ENCODE data around the gene ATAD5.

ATAD5 gene

DNA sequence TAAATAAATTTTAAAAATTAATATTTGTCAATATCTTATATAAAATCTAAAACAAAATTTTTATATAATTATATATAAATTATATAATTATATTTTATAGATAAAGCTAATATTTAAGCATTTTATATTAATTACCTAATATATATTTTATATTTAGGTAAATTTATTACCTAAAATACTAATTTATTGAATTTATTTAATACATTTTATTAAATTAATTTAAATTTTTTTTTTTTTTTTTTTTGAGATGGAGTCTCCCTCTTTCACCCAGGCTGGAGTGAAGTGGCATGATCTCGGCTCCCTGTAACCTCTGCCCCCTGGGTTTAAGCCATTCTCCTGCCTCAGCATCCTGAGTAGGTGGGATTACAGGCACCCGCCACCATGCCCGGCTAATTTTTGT, 22.4 kb downstream of the ATAD5 start:
- no peak for TF ChIP-seq EZH2phosphoT487 (IDR thresholded peaks at IDR 0.05; ENCODE audit: borderline replicate concordance, low read length)
- TF ChIP-seq, protein P1, sequence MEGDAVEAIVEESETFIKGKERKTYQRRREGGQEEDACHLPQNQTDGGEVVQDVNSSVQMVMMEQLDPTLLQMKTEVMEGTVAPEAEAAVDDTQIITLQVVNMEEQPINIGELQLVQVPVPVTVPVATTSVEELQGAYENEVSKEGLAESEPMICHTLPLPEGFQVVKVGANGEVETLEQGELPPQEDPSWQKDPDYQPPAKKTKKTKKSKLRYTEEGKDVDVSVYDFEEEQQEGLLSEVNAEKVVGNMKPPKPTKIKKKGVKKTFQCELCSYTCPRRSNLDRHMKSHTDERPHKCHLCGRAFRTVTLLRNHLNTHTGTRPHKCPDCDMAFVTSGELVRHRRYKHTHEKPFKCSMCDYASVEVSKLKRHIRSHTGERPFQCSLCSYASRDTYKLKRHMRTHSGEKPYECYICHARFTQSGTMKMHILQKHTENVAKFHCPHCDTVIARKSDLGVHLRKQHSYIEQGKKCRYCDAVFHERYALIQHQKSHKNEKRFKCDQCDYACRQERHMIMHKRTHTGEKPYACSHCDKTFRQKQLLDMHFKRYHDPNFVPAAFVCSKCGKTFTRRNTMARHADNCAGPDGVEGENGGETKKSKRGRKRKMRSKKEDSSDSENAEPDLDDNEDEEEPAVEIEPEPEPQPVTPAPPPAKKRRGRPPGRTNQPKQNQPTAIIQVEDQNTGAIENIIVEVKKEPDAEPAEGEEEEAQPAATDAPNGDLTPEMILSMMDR (IDR thresholded peaks at IDR 0.05; ENCODE audit: low read depth, low read length, poor library complexity, severe bottlenecking): no peak
- no peaks in the 10 kb centered on the region for H3K4me1 ChIP-seq (ENCODE audit: control insufficient read depth, low read length)
- H3K9me3 ChIP-seq (ENCODE audit: control insufficient read depth, insufficient read depth, low read length): no peaks in the 10 kb centered on the region
- H3F3A ChIP-seq (ENCODE audit: control insufficient read depth, insufficient read depth): peaks cover 2% of the 10 kb centered on the region; the same call in 1 of the 2 replicates
- no peaks in the 10 kb centered on the region; the same call in 1 of the 2 replicates for H4K20me1 ChIP-seq (ENCODE audit: control insufficient read depth, insufficient read depth, low read depth, low read length)
- H3K9me2 ChIP-seq (replicated peaks; ENCODE audit: control insufficient read depth, low read length): no peaks in the 10 kb centered on the region
- H3K27ac ChIP-seq (ENCODE audit: low read depth, low read length): no peak overlapping the region
- no peaks in the 10 kb centered on the region for H3K27me3 ChIP-seq (ENCODE audit: control insufficient read depth, low read length)
- H3K36me3 ChIP-seq (ENCODE audit: control insufficient read depth, low read length): peaks cover 73% of the 10 kb centered on the region
- peaks cover 5% of the 10 kb centered on the region; the same call in 1 of the 2 replicates for H3K79me2 ChIP-seq (ENCODE audit: control insufficient read depth, low read length)
- H3K4me3 ChIP-seq (ENCODE audit: low read length): no peak overlapping the region
- no peak overlapping the region for H3K4me2 ChIP-seq (ENCODE audit: low read length)

DNA sequence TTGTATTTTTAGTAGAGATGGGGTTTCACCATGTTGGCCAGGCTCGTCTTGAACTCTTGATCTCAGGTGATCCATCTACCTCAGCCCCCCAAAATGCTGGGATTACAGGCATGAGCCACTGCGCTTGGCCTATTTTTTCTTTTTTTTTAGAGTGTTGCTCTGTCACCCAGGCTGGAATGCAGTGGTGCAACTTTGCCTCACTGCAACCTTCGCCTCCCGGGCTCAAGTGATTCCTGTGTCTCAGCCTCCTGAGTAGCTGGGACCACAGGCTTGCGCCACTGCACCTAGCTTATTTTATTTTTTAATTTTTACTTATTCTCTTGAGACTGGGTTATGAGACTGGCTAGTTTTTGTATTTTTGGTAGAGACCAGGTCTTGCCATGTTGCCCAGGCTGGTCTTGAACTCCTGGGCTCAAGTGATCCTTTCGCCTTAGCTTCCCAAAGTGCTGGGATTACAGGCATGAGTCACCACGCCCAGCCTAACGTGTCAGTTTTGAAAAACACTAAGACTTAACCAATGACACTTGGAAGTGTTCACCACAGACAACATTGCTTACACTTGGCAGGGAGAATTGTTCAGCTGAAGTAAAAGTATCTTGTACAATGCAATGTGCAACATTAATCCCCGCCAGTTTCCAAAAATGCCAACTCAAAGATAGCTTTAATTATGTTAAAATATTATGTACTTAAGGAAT, 26.9 kb downstream of the ATAD5 start:
- Histone ChIP-seq H3K4me3 (ENCODE audit: low read length) (no peak overlapping the region), H3K27me3 (ENCODE audit: control insufficient read depth, low read length) (no peaks in the 10 kb centered on the region), H3K4me1 (ENCODE audit: control insufficient read depth, low read length) (no peaks in the 10 kb centered on the region), H3K9me3 (ENCODE audit: control insufficient read depth, insufficient read depth, low read length) (no peaks in the 10 kb centered on the region), H3K4me2 (ENCODE audit: low read length) (no peak overlapping the region), H3K9me2 (replicated peaks; ENCODE audit: control insufficient read depth, low read length) (no peaks in the 10 kb centered on the region), H3K79me2 (ENCODE audit: control insufficient read depth, low read length) (no peaks in the 10 kb centered on the region), H4K20me1 (ENCODE audit: control insufficient read depth, insufficient read depth, low read depth, low read length) (no peaks in the 10 kb centered on the region), H3K36me3 (ENCODE audit: control insufficient read depth, low read length) (peaks cover 69% of the 10 kb centered on the region), H3F3A (ENCODE audit: control insufficient read depth, insufficient read depth) (peaks cover 2% of the 10 kb centered on the region; the same call in 1 of the 2 replicates), H3K27ac (ENCODE audit: low read depth, low read length) (no peak overlapping the region)
- no peak for TF ChIP-seq EZH2phosphoT487 (IDR thresholded peaks at IDR 0.05; ENCODE audit: borderline replicate concordance, low read length)
- TF ChIP-seq, protein P1 (IDR thresholded peaks at IDR 0.05; ENCODE audit: low read depth, low read length, poor library complexity, severe bottlenecking): no peak

DNA sequence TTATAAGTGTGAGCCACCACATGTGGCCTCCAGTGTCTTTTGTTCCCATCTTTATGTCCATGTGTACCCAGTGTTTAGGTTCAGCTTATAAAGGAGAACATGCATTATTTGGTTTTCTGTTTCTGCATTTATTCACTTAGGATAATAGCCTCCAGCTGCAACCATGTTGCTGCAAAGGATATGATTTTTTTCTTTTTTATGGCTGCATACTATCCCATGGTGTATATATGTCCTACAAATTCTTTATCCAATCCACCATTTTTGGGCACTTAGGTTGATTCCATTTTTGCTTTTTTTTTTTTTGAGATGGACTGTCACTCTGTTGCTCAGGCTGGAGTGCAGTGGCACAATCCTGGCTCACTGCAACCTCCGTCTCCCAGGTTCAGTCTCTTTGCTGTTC, 32.9 kb downstream of the ATAD5 start:
- no peak overlapping the region for H3K4me2 ChIP-seq (ENCODE audit: low read length)
- peaks cover 4% of the 10 kb centered on the region for H3F3A ChIP-seq (ENCODE audit: control insufficient read depth, insufficient read depth)
- H4K20me1 ChIP-seq (ENCODE audit: control insufficient read depth, insufficient read depth, low read depth, low read length): no peaks in the 10 kb centered on the region
- H3K27ac ChIP-seq (ENCODE audit: low read depth, low read length): no peak overlapping the region
- no peaks in the 10 kb centered on the region for H3K27me3 ChIP-seq (ENCODE audit: control insufficient read depth, low read length)
- H3K9me2 ChIP-seq (replicated peaks; ENCODE audit: control insufficient read depth, low read length): no peaks in the 10 kb centered on the region
- H3K36me3 ChIP-seq (ENCODE audit: control insufficient read depth, low read length): peaks cover 70% of the 10 kb centered on the region
- TF ChIP-seq, protein P1 (IDR thresholded peaks at IDR 0.05; ENCODE audit: low read depth, low read length, poor library complexity, severe bottlenecking): no peak
- TF ChIP-seq EZH2phosphoT487 (IDR thresholded peaks at IDR 0.05; ENCODE audit: borderline replicate concordance, low read length): no peak
- H3K79me2 ChIP-seq (ENCODE audit: control insufficient read depth, low read length): no peaks in the 10 kb centered on the region
- H3K4me1 ChIP-seq (ENCODE audit: control insufficient read depth, low read length): no peaks in the 10 kb centered on the region
- no peak overlapping the region for H3K4me3 ChIP-seq (ENCODE audit: low read length)
- H3K9me3 ChIP-seq (ENCODE audit: control insufficient read depth, insufficient read depth, low read length): no peaks in the 10 kb centered on the region

Data from DOHH2 (cell line).